Stimulated activated CD8-positive, alpha-beta memory T cell treated with anti-CD3 and anti-CD28 coated beads, Interleukin-15, amount 100 ng/mL, for 1 hour (primary cell): ENCODE data around the gene DCUN1D3.
"Not testable (repeated sequence)": the region's sequence is repeated elsewhere in the genome, so short reads cannot be mapped to it uniquely, and the experiment has no call there.

ENCODE experiments used
- DNase-seq: peaks from one replicate; pipeline ENCODE4 v3.0.0-alpha.2; 2020; ENCODE audit warnings: low read depth

Gene DCUN1D3

DNA sequence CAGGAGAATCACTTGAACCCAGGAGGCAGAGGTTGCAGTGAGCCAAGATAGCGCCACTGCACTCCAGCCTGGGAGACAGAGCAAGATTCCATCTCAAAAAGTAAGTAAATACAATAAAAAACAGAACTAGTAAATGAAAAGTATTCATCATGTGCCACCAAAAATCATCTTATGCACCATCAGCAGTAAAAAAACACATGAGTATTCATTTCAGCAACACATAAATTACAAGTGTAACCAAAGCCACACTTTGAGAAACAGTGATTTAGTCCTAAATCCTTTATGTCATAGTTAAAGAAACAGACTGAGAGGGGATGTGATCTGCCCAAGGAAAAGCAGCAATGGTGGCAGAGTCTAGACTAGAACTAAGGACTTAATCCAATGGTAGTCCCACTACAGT lies 13.0 kb downstream of the DCUN1D3 start:
- no peak for DNase-seq

- DNase-seq: no peak
Observed at GRCh38 chr16:20886320-20886719, 13.8 kb downstream of the DCUN1D3 start.

GRCh38 chr16:20884240-20884556 lies 16.0 kb downstream of the DCUN1D3 start:
- DNase-seq: no peak

DNA sequence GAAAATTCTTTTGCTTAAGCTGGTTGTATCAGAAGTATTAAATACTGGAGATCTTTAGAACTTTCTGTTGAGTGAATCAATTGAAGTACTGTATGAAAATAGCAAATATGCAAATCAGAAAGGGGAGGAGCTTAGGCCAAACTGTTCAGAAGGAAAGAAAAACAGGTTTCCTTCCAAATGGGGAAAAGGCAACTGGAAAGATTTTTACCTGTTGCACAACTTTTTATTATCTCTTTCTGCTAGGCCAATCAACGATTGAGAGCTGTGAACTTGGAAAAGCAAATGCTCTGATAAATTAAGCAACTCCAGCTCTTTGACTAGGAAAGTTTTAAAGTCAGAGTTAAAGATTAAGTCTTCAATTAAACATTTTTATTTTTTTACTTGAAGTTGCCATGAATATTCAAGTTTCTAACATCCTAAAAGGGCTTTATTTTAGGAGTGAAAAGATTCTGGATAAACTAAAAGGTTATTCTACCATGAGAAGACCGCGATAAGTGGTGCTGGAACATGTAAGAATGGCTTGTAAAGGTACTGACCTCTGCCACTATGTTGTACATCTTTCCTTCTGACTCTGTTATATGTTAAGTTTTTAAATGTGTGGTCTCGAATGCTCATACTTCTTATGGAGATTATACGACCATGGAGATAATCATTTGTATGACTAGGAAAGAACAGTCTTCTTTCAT lies 16.5 kb downstream of the DCUN1D3 start:
- no peak for DNase-seq

- DNase-seq: no peak
Observed at GRCh38 chr16:20881503-20881878, 18.7 kb downstream of the DCUN1D3 start.

- DNase-seq: no peak
Observed at GRCh38 chr16:20880867-20881502, 19.2 kb downstream of the DCUN1D3 start.

- no peak for DNase-seq
Observed at GRCh38 chr16:20879175-20880040, 20.8 kb downstream of the DCUN1D3 start.

GRCh38 chr16:20878682-20879147 lies 21.4 kb downstream of the DCUN1D3 start:
- no peak for DNase-seq

- DNase-seq: no peak
Observed at GRCh38 chr16:20875355-20875650, 24.9 kb downstream of the DCUN1D3 start.

DNA sequence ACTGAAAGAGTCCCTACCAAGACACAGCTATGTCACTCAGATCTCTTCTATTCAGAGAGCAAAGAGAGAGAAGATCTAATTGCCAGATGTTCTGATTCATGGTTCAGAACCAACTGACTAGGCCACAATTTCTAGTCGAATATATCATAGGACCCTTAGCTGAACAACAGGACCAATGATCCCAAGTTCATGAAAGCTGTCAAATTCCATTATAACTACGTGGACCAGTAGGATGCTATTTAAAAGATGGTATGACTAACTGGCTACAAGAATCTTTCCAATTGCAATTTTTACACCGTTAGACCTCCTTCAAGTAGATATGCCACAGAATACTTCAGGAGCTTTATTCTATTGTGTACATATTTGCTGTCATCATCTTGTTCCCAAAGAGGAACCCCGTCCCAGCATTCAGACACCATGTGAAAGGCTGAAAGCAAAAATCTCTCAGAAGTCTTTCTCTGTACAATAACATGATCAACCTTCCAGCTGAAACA lies 26.0 kb downstream of the DCUN1D3 start:
- no peak for DNase-seq

DNA sequence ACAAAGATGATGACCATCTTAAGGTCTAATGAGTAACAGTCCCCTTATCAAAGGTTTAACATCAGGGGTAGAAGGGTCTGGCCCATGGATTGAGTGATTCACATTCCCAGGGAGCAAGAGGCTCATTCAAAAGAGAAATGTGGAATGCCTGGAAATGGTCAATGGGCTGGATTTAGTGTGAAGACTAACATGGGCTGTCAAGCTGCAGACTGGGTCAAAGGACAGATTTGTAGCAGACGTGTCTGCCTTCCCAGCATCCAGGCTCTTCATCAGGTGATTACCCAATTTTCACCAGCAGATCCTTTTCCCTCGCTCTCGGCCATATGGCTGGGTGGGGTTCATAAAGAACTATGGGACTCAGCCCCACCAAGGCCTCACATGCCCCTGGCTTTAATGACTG lies 26.8 kb downstream of the DCUN1D3 start:
- DNase-seq: no peak

DNA sequence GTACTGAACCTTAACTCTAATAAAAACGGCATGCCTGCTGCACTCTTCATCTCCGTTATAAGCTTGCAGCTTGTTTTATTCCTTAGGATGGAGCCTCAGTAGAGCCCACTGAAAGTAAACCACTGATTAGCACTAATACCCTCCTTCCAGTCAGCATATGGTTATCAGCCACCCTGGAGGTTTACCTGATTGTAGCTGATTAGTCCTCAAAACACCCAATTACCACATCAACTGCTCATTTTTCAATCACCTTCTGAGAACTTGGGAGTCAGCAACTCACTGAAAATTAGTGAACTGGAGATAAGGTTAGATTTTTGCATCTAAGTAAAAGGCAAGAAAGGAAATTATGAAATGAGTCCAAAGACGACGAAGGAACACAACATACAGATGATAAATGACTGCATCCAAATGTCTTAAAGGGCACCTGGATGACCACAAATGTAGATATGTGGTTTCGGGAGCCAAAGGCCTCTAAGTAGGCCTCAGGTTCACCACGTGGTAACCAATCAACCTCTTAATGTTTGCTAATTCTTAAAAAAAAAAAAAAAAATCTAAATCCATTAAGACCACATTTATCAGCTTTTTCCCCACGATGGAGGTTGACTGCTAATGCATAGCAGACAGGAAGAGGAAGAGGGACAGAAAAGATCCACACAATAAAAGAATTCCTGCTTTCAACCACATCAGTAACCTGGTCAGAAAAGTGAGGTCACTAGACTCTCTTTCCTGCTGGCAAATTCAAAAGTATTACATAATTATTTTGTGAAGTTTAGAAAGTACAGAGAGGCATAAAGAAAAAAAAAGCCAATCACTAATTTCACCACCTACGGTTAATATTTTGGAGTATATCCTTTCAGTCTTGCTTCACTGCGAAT lies 28.0 kb downstream of the DCUN1D3 start:
- no peak for DNase-seq

DNA sequence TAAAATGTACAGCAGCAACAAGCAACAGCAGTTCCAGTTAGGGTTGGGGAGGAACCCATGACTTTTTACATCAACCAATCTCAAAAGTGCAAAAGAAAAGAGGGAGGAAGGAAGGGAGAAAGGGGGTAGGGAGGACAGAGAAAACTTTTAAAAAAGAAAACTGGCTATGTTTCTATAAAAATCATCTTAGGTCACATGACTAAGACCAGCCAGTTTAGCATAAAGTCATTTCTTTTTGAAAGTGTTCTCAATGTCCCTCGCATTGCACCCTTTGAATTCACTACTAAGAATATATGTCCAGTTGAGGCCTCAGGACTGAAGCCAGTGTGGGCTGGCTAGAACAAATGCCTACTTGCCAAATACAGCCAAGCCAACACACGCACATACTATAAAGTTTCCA lies 28.9 kb downstream of the DCUN1D3 start:
- DNase-seq: no peak

DNA sequence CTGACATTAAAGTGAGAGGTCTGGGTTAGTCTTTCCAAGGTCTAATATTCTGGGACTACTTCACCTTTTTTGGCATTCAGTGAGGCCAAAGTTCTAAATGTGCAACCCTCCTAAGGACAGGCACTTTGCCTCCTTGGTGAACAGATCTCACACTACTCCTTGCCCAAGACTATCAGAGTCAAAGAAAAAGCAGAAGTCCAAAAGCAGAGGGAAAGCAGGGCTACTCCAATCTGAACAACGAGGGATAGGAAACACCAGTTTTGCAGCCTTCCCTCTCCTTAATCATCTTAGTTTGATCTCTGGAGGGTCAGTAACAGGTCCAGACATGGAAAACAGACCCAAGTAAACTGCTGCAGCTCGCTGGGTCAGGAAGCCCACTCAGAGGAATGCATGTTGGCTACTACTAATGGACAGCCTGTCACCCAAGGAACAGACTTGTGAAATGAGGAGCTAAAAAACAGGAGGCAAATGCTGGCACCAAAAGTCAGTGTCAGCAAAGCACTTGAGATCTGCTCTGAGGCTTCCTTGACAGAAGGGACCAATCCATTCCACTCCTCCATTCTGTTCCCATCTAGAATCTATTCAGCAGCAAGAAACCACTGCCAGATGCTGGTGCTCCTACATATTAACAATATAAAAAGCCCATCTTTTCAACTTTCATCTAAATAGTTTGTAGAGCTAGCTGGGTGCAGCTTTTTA lies 29.9 kb downstream of the DCUN1D3 start:
- DNase-seq: no peak

DNA sequence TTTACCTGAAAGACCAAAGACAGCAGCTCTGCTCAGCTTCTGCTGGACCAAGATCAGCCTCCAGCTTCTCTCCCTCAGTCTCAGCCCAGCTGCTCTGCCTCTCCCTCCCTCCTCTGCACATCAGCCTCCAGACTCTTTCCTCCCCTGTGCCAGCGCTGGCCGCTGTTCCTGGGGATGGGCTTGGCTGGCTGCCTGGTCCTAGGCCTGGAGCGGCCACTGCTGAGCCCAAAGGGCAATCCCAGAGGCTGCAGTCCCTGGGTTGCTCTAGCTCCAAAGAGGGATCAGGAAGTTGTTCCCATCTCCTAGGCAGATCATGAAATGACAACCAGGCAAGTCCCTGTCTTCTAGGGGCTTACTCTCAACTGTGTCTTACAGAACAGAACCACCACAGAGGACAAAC lies 31.3 kb downstream of the DCUN1D3 start:
- DNase-seq: no peak

- DNase-seq: no peak
Observed at GRCh38 chr16:20867585-20867984, 32.6 kb downstream of the DCUN1D3 start.

- no peak for DNase-seq
Observed at GRCh38 chr16:20866801-20867200, 33.4 kb downstream of the DCUN1D3 start.

GRCh38 chr16:20866145-20866772 lies 33.9 kb downstream of the DCUN1D3 start:
- DNase-seq: no peak

DNA sequence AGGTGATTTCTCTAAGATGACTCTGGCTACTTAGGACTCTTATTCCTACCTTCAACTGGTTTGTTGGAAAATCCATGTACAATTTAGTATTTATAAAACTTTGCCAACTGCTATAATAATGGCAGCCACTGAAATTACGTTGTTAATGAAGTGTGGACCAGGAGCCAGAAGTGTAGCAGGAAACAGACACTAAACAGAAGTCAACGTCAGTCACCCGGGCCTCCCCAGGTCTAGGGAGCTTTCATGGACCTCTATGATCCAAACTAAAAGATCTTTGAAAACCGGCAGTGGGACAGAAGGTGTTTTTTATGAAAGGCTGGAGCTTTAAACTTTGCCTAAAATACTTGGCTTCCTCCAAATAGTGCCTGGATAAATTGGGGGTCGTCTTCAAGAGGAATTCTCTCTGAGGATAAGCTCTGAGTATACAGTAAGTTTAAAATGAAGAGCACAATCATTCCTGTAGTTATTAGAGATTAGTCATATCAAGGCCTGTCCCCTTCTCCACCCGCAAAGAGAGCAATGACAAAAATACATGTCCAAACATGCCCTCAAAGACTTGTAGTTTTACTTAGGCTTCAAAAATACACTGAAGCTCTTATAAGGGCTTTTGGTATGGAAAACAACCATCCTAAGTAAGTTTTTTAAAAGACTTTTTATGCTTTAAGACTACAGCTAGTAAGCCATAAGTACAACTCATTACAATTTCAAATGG lies 34.6 kb downstream of the DCUN1D3 start:
- DNase-seq: no peak

DNA sequence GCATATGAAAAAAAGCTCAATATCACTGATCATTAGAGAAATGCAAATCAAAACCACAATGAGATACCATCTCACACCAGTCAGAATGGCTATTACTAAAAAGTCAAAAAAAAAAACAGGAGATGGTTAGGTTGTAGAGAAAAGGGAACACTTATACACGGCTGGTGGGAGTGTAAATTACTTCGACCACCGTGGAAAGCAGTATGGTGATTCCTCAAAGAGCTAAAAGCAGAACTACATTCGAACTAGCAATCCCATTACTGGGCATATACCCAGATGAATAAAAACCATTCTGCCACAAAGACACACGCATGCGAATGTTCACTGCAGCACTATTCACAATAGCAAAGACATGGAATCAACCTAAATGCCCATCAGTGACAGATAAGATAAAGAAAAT lies 35.8 kb downstream of the DCUN1D3 start:
- DNase-seq: not testable (repeated sequence)
